Stimulated activated naive CD8-positive, alpha-beta T cell treated with anti-CD3 and anti-CD28 coated beads, Interleukin-15, Interleukin-2, amounts not matched to agents 100 ng/mL and 50 ng/mL, for 24 hours (primary cell): Measurements from ENCODE around the gene TFEB.
"Not testable (repeated sequence)": the region's sequence is repeated elsewhere in the genome, so short reads cannot be mapped to it uniquely, and the experiment has no call there.

Experiments used
- H3K27ac Mint-ChIP-seq: one replicate; pipeline ENCODE4 v1.8.0; 2021; ENCODE audit warnings: mild to moderate bottlenecking, mixed read lengths
- H3K27me3 Mint-ChIP-seq: one replicate; pipeline ENCODE4 v1.8.0; 2021; ENCODE audit warnings: mixed read lengths
- H3K36me3 Mint-ChIP-seq: one replicate; pipeline ENCODE4 v1.8.0; 2021; ENCODE audit warnings: low read depth, mixed read lengths
- H3K4me1 Mint-ChIP-seq: one replicate; pipeline ENCODE4 v1.8.0; 2021; ENCODE audit warnings: low read depth, mixed read lengths
- H3K4me3 Mint-ChIP-seq: one replicate; pipeline ENCODE4 v1.8.0; 2021; ENCODE audit warnings: mild to moderate bottlenecking, mixed read lengths
- H3K9me3 Mint-ChIP-seq: one replicate; pipeline ENCODE4 v1.8.0; 2021; ENCODE audit warnings: mixed read lengths

TFEB gene

DNA sequence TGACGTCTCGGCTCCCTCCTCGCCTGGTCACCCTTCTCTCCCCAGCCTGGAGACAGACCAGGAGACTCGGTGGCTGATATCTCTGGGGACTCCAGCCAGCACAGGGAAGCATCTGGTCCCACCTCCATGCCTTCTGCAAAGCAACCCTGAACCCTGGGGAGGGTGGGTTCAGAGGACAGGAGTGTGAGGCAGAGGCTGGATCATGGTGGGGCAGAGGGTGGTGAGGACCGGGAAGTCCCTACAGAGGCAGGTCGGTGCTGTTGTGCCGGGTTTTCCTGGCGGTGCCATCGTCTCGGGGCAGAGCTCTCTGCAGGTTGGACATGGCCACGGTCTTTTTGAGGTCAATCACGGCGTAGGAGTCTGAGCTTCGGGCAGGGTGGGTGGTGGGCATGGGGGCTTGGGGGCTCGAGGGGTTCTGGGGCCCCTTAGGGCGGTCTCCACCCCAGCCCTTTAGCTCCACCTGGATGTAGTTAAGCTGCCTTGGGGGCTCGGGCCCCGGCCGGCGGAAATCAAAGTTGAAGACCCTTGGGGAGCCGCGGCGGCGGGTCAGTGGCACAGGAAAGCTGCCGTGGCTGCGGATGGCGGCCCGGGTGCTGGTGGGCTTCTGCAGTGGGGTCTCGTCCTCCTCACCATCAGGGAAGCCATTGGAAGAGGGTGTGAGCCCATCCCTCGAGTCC, 35.1 kb upstream of the TFEB start:
- no peaks in the 10 kb centered on the region for H3K9me3 Mint-ChIP-seq
- H3K4me1 Mint-ChIP-seq, result peaks cover 3% of the 10 kb centered on the region
- peaks cover 18% of the 10 kb centered on the region for H3K36me3 Mint-ChIP-seq
- H3K27me3 Mint-ChIP-seq, result no peaks in the 10 kb centered on the region
- H3K4me3 Mint-ChIP-seq, result no peak overlapping the region
- H3K27ac Mint-ChIP-seq, result no peak overlapping the region

DNA sequence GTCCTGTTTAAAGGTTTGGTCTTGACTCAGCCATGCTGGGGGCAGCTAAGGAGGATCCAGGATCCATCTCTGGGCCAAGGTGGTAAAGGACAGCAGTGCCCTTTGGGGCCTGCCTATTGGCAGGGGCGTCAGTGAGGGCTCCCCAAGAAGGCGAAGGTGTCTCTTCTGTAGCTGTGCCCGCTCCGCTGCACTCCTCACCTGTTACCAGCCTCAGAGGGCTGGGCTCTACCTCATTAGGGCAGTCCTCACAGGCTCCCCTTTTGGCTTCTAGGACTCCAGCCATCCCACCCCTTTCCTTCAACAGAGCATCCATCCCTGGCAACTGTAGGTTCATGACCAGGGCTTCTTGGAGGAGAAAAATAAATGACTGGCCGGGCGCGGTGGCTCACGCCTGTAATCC, 34.0 kb upstream of the TFEB start:
- peaks cover 3% of the 10 kb centered on the region for H3K4me1 Mint-ChIP-seq
- no peaks in the 10 kb centered on the region for H3K9me3 Mint-ChIP-seq
- peaks cover 18% of the 10 kb centered on the region for H3K36me3 Mint-ChIP-seq
- H3K4me3 Mint-ChIP-seq, result no peak overlapping the region
- no peaks in the 10 kb centered on the region for H3K27me3 Mint-ChIP-seq
- H3K27ac Mint-ChIP-seq, result no peak overlapping the region

DNA sequence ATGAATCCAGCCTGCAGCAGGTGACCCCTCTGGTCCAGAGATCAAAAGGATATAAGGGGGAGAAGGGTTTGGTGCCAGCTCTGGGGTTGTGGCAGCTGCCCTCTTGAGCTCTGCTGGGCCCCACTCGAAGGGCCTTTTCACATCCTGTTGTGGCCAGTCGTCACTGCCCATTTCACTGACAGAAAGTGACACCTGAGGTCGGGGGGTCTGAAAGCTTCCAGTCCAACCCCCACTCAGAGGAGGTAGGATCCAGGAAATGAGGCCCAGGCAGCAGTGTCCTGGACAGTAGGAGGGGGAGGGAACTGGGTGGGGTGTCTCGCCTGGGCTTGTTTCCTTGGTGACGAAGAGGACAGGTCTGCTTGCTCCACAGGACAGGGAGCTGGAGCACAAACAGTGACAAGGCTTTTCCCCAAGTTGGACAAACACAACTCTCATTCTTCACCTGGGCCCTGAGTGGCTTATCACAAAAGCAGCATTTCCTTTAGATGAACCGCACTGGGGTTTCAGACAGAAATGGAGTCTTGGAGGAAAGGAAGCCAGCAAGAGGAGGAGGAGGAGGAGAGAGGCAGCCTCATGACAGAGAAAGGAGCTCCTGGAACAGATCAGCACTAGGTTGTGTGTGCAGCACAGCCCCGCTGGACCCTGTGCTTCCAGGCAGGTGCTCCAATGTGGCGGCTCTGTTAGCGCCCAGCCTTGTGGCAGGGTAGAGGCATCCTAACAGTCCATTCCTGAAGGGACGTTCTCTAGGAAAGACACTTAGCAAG, 33.3 kb upstream of the TFEB start:
- Mint-ChIP-seq H3K4me3 (no peak overlapping the region), H3K27ac (no peak overlapping the region), H3K9me3 (no peaks in the 10 kb centered on the region), H3K4me1 (peaks cover 3% of the 10 kb centered on the region), H3K36me3 (peaks cover 14% of the 10 kb centered on the region), H3K27me3 (no peaks in the 10 kb centered on the region)

DNA sequence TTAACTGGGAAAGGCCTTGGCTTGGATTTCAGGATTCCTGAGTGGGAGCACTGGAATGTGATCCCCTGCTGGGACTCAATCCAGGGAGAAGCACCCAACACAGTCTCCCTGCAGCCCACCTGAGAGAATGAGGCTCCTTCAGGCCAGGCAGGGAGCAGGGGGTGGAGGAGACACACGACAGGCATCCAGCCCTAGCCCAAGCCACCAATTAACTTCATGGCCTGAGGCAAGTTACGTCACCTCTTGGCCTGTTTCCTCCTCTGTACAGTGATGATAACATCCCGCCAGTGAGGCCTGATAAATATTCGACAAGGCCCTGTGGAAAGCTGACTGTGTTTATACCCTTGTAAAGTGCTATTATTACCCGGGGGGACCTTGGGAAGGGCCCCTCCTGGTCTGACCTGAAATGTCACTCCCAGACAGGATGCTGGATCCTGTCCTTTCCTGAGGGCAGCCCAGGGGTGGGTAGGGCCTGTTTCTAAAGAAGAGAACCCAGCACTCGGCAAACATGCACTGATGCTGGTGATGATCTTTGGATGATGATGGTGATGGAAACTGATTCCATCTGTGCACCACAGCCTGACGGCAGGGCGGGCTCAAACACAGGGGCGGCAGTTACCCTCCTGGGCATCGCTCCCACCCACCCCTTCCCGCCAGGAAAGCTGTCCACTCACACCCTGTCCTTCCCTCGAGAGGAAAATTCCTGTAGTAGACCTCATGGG, 31.9 kb upstream of the TFEB start:
- H3K36me3 Mint-ChIP-seq, result peaks cover 12% of the 10 kb centered on the region
- no peak overlapping the region for H3K27ac Mint-ChIP-seq
- H3K4me1 Mint-ChIP-seq, result peaks cover 3% of the 10 kb centered on the region
- H3K4me3 Mint-ChIP-seq, result no peak overlapping the region
- no peaks in the 10 kb centered on the region for H3K9me3 Mint-ChIP-seq
- no peaks in the 10 kb centered on the region for H3K27me3 Mint-ChIP-seq

DNA sequence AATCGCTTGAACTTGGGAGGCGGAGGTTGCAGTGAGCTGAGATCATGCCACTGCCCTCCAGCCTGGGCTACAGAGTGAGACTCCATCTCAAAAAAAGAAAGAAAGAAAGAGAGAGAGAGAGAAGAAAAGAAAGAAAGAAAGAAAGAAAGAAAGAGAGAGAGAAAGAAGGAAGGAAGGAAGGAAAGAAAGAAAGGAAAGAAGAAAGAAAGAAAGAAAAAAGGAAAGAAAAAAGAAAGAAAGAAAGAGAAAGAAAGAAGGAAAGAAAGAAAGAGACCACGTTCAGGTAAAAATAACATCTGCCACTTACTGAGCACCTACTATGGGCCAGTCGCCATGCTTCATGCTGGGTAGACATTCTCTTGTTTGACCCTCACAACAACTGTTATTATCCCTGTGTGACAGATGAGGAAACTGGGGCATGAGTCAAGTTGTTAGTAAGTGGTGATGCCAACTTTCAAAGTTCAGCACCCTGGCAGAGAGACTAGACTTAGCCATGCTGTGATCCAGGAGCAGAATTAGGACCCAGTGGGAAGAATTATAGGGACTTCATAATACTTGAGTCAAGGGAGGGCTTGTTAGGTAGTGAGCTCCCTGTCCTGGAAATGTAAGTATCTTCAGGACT, 30.7 kb upstream of the TFEB start:
- not testable (repeated sequence) for H3K4me3 Mint-ChIP-seq, H3K27me3 Mint-ChIP-seq, H3K36me3 Mint-ChIP-seq, H3K9me3 Mint-ChIP-seq, H3K4me1 Mint-ChIP-seq
- peak overlapping the region; percentile 45 for H3K27ac Mint-ChIP-seq

DNA sequence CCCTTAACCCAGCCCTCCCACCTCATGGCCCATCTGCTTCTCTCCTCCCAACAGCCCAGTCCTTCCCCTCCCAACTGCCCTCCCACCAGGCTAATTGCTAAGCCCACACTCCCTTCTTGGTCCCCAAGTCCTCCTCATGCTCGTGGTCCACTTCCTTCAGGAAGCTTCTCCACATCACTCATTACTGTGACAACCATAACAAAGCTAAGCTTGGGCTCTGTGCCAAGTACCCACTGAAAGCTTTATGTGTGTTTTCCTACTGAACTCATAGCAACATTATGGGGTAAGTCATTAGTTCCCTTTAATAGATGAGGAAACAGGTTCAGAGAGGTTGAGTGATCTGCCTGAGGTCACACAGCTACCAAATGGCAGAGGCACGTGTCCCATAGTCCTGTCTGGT, 28.1 kb upstream of the TFEB start:
- Mint-ChIP-seq H3K27ac (no peak overlapping the region), H3K4me3 (no peak overlapping the region), H3K9me3 (no peaks in the 10 kb centered on the region), H3K27me3 (no peaks in the 10 kb centered on the region), H3K36me3 (no peaks in the 10 kb centered on the region), H3K4me1 (no peaks in the 10 kb centered on the region)

DNA sequence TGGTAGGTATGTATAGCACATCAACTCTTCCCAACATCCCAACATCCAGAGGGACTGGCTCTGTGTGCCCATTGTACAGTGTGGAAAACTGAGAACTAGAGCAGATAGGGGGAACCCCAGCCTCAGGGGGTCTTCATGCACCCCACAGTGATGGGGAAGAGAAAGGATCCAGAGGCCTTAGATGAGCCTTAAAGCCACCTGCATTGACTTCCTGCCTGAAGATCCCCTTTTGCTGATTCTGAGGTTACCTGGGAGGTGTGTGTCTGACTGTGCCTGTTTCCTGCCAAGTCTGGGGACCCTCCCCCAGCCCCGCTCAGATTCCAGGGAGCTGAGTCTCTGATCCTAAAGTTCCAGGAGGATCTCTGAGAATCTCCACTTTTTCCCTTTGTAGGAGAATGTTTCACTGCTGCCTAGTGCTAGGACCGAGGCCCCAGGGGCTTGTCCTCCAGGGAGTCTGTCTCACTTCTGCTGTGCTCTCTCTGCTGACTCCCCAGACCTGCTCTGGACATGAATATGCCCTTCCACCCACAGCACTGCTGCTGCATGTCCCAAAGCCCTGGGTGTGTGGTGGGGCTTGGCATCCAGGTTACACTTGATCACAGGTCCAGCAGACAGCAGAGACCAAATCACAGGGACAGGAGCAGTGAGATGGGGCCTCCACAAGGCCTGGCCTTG, 24.6 kb upstream of the TFEB start:
- Mint-ChIP-seq H3K9me3 (no peaks in the 10 kb centered on the region), H3K27me3 (no peaks in the 10 kb centered on the region), H3K36me3 (no peaks in the 10 kb centered on the region), H3K4me3 (no peak overlapping the region), H3K27ac (no peak overlapping the region), H3K4me1 (no peaks in the 10 kb centered on the region)

DNA sequence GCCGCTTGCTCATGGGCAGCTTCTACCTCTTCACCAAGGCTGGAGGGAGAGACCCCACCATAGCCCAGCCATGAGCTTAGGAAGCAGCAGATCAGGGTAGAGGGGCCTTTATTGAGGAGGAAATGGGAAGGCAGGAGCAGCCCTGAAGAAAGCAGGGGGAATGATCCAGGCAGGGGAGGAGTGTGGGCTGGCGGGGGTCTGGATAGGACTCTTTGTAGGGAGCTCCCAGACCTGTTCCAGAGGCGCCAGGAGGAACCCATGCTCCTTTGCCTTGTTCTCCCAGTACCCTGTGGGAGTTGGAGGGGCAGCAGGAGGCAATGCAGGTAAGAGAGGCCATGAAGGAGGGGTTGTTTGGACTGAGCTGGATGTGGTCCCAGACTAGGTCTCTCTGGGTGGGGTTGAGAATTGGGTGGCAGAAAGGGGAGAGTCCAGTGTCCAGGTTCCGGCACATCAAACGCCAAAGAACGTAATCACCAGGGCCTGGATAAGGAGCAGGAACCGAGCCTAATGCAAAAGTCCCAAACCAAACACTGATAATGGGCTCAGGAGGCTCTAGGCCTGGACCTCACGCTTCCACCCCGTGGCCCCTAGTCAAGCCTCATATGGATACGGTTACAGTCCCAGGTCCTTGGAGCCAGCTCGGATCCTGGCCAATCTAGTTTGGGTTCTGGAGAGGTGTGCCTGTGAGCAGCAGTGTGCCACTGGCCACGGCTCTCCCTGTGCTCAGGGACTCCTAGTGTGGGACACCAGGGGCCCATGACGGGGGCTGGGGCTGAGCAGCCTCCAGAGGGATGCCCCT, 23.9 kb upstream of the TFEB start:
- Mint-ChIP-seq H3K27me3 (no peaks in the 10 kb centered on the region), H3K36me3 (no peaks in the 10 kb centered on the region), H3K27ac (no peak overlapping the region), H3K4me1 (no peaks in the 10 kb centered on the region), H3K4me3 (no peak overlapping the region), H3K9me3 (no peaks in the 10 kb centered on the region)

DNA sequence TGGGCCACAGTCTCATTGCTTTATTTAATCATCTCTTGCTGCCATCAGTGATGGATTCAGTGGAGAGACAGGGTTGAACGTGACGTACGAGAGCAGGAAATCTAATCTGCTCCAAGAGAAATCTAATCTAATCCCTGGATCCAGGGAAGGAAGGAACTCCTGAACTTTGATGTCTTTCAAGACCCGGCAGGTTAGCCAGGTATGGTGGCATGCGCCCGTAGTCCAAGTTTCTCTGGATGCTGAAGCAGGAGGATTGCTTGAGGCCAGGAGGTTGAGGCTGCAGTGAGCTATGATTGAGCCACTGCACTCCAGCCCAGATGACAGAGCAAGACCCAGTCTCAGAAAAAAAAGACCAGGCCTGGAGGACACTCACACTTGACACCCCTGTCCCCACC, 23.2 kb upstream of the TFEB start:
- H3K27ac Mint-ChIP-seq, result no peak overlapping the region
- H3K36me3 Mint-ChIP-seq, result no peaks in the 10 kb centered on the region
- no peaks in the 10 kb centered on the region for H3K27me3 Mint-ChIP-seq
- H3K4me3 Mint-ChIP-seq, result no peak overlapping the region
- H3K4me1 Mint-ChIP-seq, result no peaks in the 10 kb centered on the region
- no peaks in the 10 kb centered on the region for H3K9me3 Mint-ChIP-seq

DNA sequence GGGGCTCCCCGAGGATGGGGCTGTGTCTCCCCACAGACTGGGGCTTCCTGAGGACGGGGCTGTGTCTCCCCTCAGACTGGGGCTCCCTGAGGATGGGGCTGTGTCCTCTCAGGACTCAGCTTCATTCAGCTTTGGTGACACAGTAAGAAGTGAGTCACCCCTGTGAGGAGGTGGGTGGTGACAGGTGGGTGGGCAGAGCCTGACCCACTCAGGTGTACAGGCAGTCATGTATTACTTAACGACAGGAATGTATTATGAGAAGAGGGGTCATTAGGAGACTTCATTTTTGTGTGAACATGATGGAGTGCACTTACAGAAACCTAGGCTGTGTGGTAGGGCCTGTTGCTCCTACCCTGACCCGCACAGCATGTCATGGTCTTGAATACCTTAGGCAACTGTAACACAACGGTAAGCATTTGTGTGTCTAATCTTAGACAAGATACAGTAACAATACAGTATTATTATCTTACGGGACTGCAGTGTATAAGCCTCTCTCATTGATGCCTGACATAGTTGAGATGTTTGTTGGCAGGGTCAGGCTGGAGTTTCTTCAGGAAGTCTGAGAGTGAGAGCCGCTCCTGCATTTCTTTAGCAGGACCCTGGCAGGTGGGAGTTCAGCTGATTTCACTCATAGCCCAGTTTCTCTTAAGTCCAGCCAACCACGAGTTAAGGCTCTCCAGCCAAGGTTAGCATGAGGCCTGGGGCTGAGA, 22.7 kb upstream of the TFEB start:
- Mint-ChIP-seq H3K9me3 (no peaks in the 10 kb centered on the region), H3K27ac (no peak overlapping the region), H3K4me3 (no peak overlapping the region), H3K36me3 (no peaks in the 10 kb centered on the region), H3K27me3 (no peaks in the 10 kb centered on the region), H3K4me1 (no peaks in the 10 kb centered on the region)

DNA sequence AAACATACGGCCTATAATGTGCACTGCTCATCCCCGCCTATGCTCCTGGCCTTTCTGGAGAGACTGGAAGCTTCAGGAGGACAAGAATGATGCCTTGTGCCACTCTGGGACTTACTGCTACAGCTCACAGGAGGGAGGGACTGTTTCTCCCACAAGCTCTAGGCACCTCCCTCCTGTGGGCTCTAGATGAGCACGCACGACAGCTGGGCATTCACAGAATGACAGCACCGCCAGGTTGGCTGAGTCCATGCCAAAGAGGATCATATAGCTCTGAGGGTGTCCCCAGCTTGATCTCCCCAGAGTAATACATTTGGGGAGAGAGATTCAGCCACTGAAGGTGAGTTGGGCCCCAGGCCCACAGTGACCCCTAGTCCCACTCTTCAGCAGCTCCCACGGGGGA, 21.9 kb upstream of the TFEB start:
- Mint-ChIP-seq H3K4me3 (no peak overlapping the region), H3K36me3 (no peaks in the 10 kb centered on the region), H3K27me3 (no peaks in the 10 kb centered on the region), H3K27ac (no peak overlapping the region), H3K9me3 (no peaks in the 10 kb centered on the region), H3K4me1 (no peaks in the 10 kb centered on the region)

DNA sequence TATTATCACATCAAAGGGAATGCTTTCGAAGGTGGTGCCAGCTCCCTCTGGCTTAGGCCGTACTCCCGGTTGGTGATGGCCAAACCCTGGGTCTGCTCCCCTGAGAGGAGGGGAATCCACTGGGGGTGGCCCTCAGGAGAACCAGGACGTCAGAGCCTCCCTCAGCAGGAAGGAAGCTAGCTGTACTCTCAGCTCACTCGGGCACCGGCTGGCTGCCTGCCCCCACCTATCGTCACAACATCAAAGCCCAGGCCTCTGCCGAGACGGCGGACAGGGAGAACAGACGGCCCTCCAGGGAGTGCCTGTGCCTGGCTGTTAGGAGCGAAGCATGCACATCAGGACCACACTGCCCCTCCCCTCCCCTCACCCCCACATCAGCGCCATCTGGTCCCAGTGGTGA, 20.9 kb upstream of the TFEB start:
- Mint-ChIP-seq H3K9me3 (no peaks in the 10 kb centered on the region), H3K4me3 (no peak overlapping the region), H3K36me3 (no peaks in the 10 kb centered on the region), H3K4me1 (no peaks in the 10 kb centered on the region), H3K27ac (no peak overlapping the region), H3K27me3 (no peaks in the 10 kb centered on the region)

DNA sequence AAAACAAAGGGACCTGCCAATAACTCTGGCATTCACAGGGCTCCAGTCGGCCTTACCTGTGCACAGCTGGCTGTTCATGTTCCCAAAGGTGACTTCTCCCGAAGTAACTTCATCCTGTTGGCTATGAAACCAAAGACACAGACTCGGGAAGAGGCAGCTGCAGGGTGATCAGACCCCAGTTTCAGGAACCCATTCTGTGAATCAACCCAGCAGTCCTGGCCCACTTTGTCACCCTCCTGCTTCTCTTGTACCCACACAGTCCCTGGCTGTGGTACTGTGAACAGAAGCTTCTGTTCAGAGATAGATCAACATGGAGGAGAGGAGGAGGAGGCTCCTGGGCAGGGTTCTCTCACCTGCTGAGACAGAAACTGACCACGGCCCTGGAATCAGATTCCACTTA, 20.5 kb upstream of the TFEB start:
- Mint-ChIP-seq H3K4me1 (no peaks in the 10 kb centered on the region), H3K9me3 (no peaks in the 10 kb centered on the region)

DNA sequence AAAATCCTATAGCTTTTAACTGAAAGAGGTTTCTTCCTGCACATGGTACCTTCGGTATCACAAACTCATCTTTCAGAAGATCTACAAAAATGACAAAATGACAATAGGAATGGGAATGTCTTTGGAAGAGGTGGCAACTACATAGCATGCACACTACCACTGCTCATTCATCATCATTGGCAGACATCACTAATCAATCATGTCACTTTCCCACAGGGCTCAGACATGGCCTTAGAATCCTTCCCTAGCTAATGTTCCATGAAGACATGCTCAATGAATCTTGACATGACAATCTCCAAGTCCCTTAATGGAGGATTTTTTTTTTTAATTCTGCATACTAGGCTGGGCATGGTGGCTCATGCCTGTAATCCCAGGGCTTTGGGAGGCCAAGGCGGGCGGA, 15.0 kb upstream of the TFEB start:
- Mint-ChIP-seq H3K4me1 (no peaks in the 10 kb centered on the region), H3K4me3 (no peak overlapping the region), H3K9me3 (no peaks in the 10 kb centered on the region), H3K36me3 (no peaks in the 10 kb centered on the region), H3K27ac (no peak overlapping the region), H3K27me3 (no peaks in the 10 kb centered on the region)

More for the DNA sequence above, 20.5 kb upstream of the TFEB start:
- Mint-ChIP-seq H3K36me3 (no peaks in the 10 kb centered on the region), H3K4me3 (no peak overlapping the region), H3K27ac (no peak overlapping the region), H3K27me3 (no peaks in the 10 kb centered on the region)
